HepG2 (cell line): ENCODE results near the gene WNT1. TPM values are rescaled to one million over a fixed set of nuclear protein-coding genes. Genes with fewer than 3 reads are reported as not detected.

ENCODE experiments used
- ATAC-seq: fragments of 200-7000 bp; cut with Tn5 transposase; 3 replicates; pipeline ENCODE4 v1.9.1; 2020; ENCODE audit warnings: mild to moderate bottlenecking, moderate library complexity
- BruUV-seq: library from RNA; stranded (reverse); fragments of 400-500 nt; replicated peaks from 2 replicates; lab custom pipeline; 2021; lab: Mats Ljungman, UMichigan
- CTCF ChIA-PET: fragments of 300-600 bp; formaldehyde crosslinking; extraction: SDS; loops from one replicate; lab custom pipeline; 2021; ENCODE audit warnings: low total read pairs, inconsistent platforms, low intra/inter-chr PET ratio; lab: Yijun Ruan, JAX
- POLR2A ChIA-PET: fragments of 350-600 bp; sonication (Branson Sonifier 250); formaldehyde crosslinking; loops from one replicate; lab custom pipeline; 2020; ENCODE audit warnings: antibody characterized with exemption, inconsistent platforms; lab: Yijun Ruan, JAX
- DNase-seq: peaks from one replicate; pipeline ENCODE4 v3.0.0-alpha.2; 2015; ENCODE audit warnings: low spot score
- FAIRE-seq: peaks from 3 replicates; lab custom pipeline; 2011; peaks lifted over from hg19 to GRCh38; lab: Jason Lieb, UNC
- H2AFZ ChIP-seq: one replicate; pipeline ENCODE4 v1.6.1; 2011; ENCODE audit warnings: low read length, inconsistent platforms
- H3K27ac ChIP-seq: fragments of 300-600 bp; 3 replicates; pipeline ENCODE4 v1.8.0; 2011; ENCODE audit warnings: mixed run types, mild to moderate bottlenecking, mixed read lengths, low read length, inconsistent platforms; ENCODE audit not compliant: insufficient read depth; ENCODE audit errors: extremely low read length
- H3K27me3 ChIP-seq, 2 experiments: fragments of 200-600 bp in 1 of 2; 2 replicates in 1 of 2; 3 replicates in 1 of 2; pipeline versions ENCODE4 v1.6.0 to v1.8.0; 2011; ENCODE audit warnings: low read length in 2 of 2, mild to moderate bottlenecking in 2 of 2, moderate library complexity in 2 of 2, inconsistent platforms in 1 of 2; ENCODE audit not compliant: insufficient read depth in 2 of 2, control insufficient read depth in 1 of 2
- H3K36me3 ChIP-seq, 2 experiments: fragments of 200-600 bp in 1 of 2; replicated peaks in 1 of 2; 2 replicates in 1 of 2; 3 replicates in 1 of 2; pipeline versions ENCODE4 v1.5.1 to v1.8.0; 2011; ENCODE audit warnings: low read length in 2 of 2, inconsistent platforms in 1 of 2; ENCODE audit not compliant: insufficient read depth in 2 of 2, control insufficient read depth in 1 of 2
- H3K4me1 ChIP-seq: 2 replicates; pipeline ENCODE4 v1.5.1; 2012; ENCODE audit warnings: low read length, inconsistent platforms; ENCODE audit not compliant: insufficient read depth
- H3K4me2 ChIP-seq: 2 replicates; pipeline ENCODE4 v1.6.0; 2011; ENCODE audit warnings: low read depth, low read length, inconsistent platforms
- H3K4me3 ChIP-seq, 3 experiments: fragments of 200-600 bp in 1 of 3; sonication (generic), shearing (Covaris generic) in 1 of 3; replicated peaks in 1 of 3; 2 replicates each; pipeline ENCODE4 v1.5.1; 2011 to 2016; ENCODE audit warnings: low read length in 3 of 3, inconsistent platforms in 2 of 3, low read depth in 2 of 3, mild to moderate bottlenecking in 2 of 3, control low read depth in 1 of 3, mixed read lengths in 1 of 3; ENCODE audit not compliant: insufficient read depth in 1 of 3
- H3K79me2 ChIP-seq: one replicate; pipeline ENCODE4 v1.6.1; 2011; ENCODE audit warnings: low read length, inconsistent platforms; ENCODE audit not compliant: insufficient read depth
- H3K9ac ChIP-seq: 2 replicates; pipeline ENCODE4 v1.6.0; 2011; ENCODE audit warnings: mild to moderate bottlenecking, low read depth, low read length, inconsistent platforms; ENCODE audit not compliant: insufficient read depth
- H3K9me3 ChIP-seq: 2 replicates; pipeline ENCODE4 v1.5.1; 2012; ENCODE audit warnings: mild to moderate bottlenecking, low read length
- H4K20me1 ChIP-seq: 2 replicates; pipeline ENCODE4 v1.6.0; 2011; ENCODE audit warnings: inconsistent platforms, mild to moderate bottlenecking, low read length, moderate library complexity; ENCODE audit not compliant: insufficient read depth
- ARID5B ChIP-seq: IDR thresholded peaks from 2 replicates; pipeline ENCODE4 v1.4.0; 2020; ENCODE audit warnings: mild to moderate bottlenecking, missing genetic modification reagents
- FOXA1 ChIP-seq, 2 experiments: fragments of 450-650 bp in 1 of 2; sonication (generic) in 1 of 2; formaldehyde crosslinking in 1 of 2; IDR thresholded peaks; 2 replicates each; pipeline versions ENCODE4 v1.4.0 to v1.6.1; 2016 to 2020; ENCODE audit warnings: missing genetic modification reagents in 1 of 2
- HMGXB4 ChIP-seq, 2 experiments: sonication (generic) in 1 of 2; formaldehyde crosslinking in 1 of 2; IDR thresholded peaks; 2 replicates each; pipeline versions ENCODE4 v1.4.0 to v1.6.1; 2018 to 2020; ENCODE audit warnings: missing genetic modification reagents in 2 of 2, borderline replicate concordance in 1 of 2, low read depth in 1 of 2, mild to moderate bottlenecking in 1 of 2, missing biosample characterization in 1 of 2
- KDM2A ChIP-seq: sonication (generic); formaldehyde crosslinking; IDR thresholded peaks from 2 replicates; pipeline ENCODE4 v1.4.0; 2020; ENCODE audit warnings: low read depth, missing genetic modification reagents, borderline replicate concordance
- RAD21 ChIP-seq: fragments of 450-650 bp; formaldehyde crosslinking; IDR thresholded peaks from 2 replicates; pipeline ENCODE4 v1.5.0; 2020; ENCODE audit warnings: mild to moderate bottlenecking
- SMC3 ChIP-seq: IDR thresholded peaks from 2 replicates; pipeline ENCODE4 v1.6.1; 2011; ENCODE audit warnings: low read length, improper control_type of control experiment
- STAG1 ChIP-seq: sonication (generic); formaldehyde crosslinking; IDR thresholded peaks from 2 replicates; pipeline ENCODE4 v1.4.0; 2020; ENCODE audit warnings: missing genetic modification reagents
- ZBTB42 ChIP-seq: sonication (generic); formaldehyde crosslinking; IDR thresholded peaks from 2 replicates; pipeline ENCODE4 v1.5.0; 2020; ENCODE audit warnings: mild to moderate bottlenecking, missing genetic modification reagents
- ZNF18 ChIP-seq: sonication (generic); formaldehyde crosslinking; IDR thresholded peaks from 2 replicates; pipeline ENCODE4 v1.8.0; 2022; ENCODE audit warnings: mild to moderate bottlenecking, missing genetic modification reagents; ENCODE audit not compliant: insufficient replicate concordance
- ZNF317 ChIP-seq: sonication (generic); formaldehyde crosslinking; IDR thresholded peaks from 2 replicates; pipeline ENCODE4 v1.5.0; 2020; ENCODE audit warnings: mild to moderate bottlenecking, missing genetic modification reagents
- WGBS: methylation state at CpG from one replicate; pipeline ENCODE4 v1.1.6; 2017; ENCODE audit warnings: low lambda C conversion rate; 5-methylcytosine and 5-hydroxymethylcytosine counted together
- in situ Hi-C: cut with HindIII; loops from 2 replicates; pipeline ENCODE4 v1.10.0; 2017; ENCODE audit warnings: low pct_unique_long_range_greater_than_20kb; ENCODE audit not compliant: extremely low pct_ligation_motif_present
- intact Hi-C: fragments of 100-400 bp; cut with micrococcal nuclease; formaldehyde crosslinking; loops from one replicate; pipeline ENCODE4 v1.10.0; 2022; ENCODE audit not compliant: unreplicated experiment
- polyA plus RNA-seq, 8 experiments: library from polyadenylated mRNA; depleted of rRNA in 3 of 8; stranded (reverse) in 7 of 8; unstranded in 1 of 8; fragments of >200 nt; fragmentation: Illumina TruSeq in 4 of 8; extraction: Trizol in 4 of 8; gene quantifications; 2 replicates each; pipeline versions ENCODE4 v1.2.1 to v1.2.3, GENCODE V29; 2011 to 2016; ENCODE audit warnings: low read depth in 4 of 8, missing spikeins in 1 of 8, mixed read lengths in 1 of 8; ENCODE audit not compliant: insufficient read depth in 1 of 8
- total RNA-seq, 5 experiments: library from RNA; depleted of rRNA; stranded (reverse); fragments of >200 nt; fragmentation: Illumina TruSeq; extraction: Trizol; gene quantifications; 2 replicates each; pipeline ENCODE4 v1.2.3, GENCODE V29; 2016; ENCODE audit warnings: low read depth in 1 of 5

WNT1 gene
- total and polyA plus RNA-seq, 2 of the 13 experiments (the other 11 are each of a cell fraction or from before 2014, with no cell fraction given), result not detected

- in situ Hi-C loops (no loop called here), intact Hi-C loops (no loop called here)
- POLR2A ChIA-PET, result interaction anchor here (0.8 kb wide), 1 partner anchor 9 kb away, joined by 5 read pairs; no protein-coding TSS in a partner anchor
- TF ChIP-seq ZNF18 (CRISPR knock-in tag) (no peak), RAD21 (peak; percentile 21; the same call in 1 of the 2 replicates), SMC3 (peak; percentile 41; the same call in 1 of the 2 replicates), ZBTB42 (CRISPR knock-in tag) (no peak), ZNF317 (CRISPR knock-in tag) (no peak), HMGXB4 (CRISPR knock-in tag; IDR thresholded peaks at IDR 0.05; ENCODE audit: borderline replicate concordance in 1 of 2, low read depth in 1 of 2) (0 out of 4 replicates have a peak, but pooled peaks of 1 of the 2 experiments have one; percentile 49), STAG1 (CRISPR knock-in tag) (peak; percentile 41), ARID5B (CRISPR knock-in tag) (no peak), KDM2A (CRISPR knock-in tag) (0 out of 2 replicates have a peak, but pooled peaks have one; percentile 31), FOXA1 (IDR thresholded peaks at IDR 0.05) (no peak), FOXA1 (CRISPR knock-in tag; IDR thresholded peaks at IDR 0.05) (peak; percentile 50)
Measured at GRCh38 chr12:48988030-48988649, 10.0 kb downstream of the WNT1 start.

More at GRCh38 chr12:48988030-48988649, 10.0 kb downstream of the WNT1 start:
- Histone ChIP-seq H2AFZ (no peak overlapping the region), H3K9me3 (no peaks in the 10 kb centered on the region), H3K4me3 (no peak overlapping the region), H3K27ac (no peak overlapping the region), H3K4me1 (no peaks in the 10 kb centered on the region), H3K79me2 (no peaks in the 10 kb centered on the region), H3K9ac (no peak overlapping the region), H3K27me3 (peaks cover 7 to 65% of the 10 kb centered on the region in 2 experiments; a peak in 3 of 5 replicates), H3K4me2 (peak overlapping the region; percentile 46; the same call in 1 of the 2 replicates), H3K36me3 (no peaks in the 10 kb centered on the region), H4K20me1 (no peaks in the 10 kb centered on the region)
- FAIRE-seq (peak; percentile 70), ATAC-seq (peak; percentile 82), DNase-seq (peak; percentile 46)
- no TSS peak for BruUV-seq
- CTCF ChIA-PET, result interaction anchor here (0.6 to 1.5 kb wide), 5 partner anchors 10 to 23 kb away, joined by 3 to 6 read pairs (median 3); no protein-coding TSS in a partner anchor
- 13% methylated on average over 13 of the region's 16 CpGs for WGBS
